Glutamatergic neuron (in vitro differentiated cells): Measurements from ENCODE around the gene RPTOR. TPM values are rescaled to one million over a fixed set of nuclear protein-coding genes. Genes with fewer than 3 reads are reported as not detected.
A peak's percentile ranks its signal among the peaks of the same experiment; 100 is the strongest.

Experiments
- DNase-seq: peaks from one replicate; pipeline ENCODE4 v3.0.0; 2022
- H3K27ac Mint-ChIP-seq: one replicate; pipeline ENCODE4 v1.8.0; 2020; ENCODE audit warnings: mild to moderate bottlenecking, mixed read lengths, inconsistent platforms; ENCODE audit not compliant: unreplicated experiment
- H3K27me3 Mint-ChIP-seq: one replicate; pipeline ENCODE4 v1.8.0; 2020; ENCODE audit warnings: mild to moderate bottlenecking, moderate library complexity, mixed read lengths, inconsistent platforms; ENCODE audit not compliant: unreplicated experiment
- H3K36me3 Mint-ChIP-seq: one replicate; pipeline ENCODE4 v1.8.0; 2020; ENCODE audit warnings: mild to moderate bottlenecking, mixed read lengths, inconsistent platforms; ENCODE audit not compliant: unreplicated experiment
- H3K4me1 Mint-ChIP-seq: one replicate; pipeline ENCODE4 v1.8.0; 2020; ENCODE audit warnings: mild to moderate bottlenecking, low read depth, mixed read lengths, inconsistent platforms; ENCODE audit not compliant: unreplicated experiment
- H3K4me3 Mint-ChIP-seq: one replicate; pipeline ENCODE4 v1.8.0; 2020; ENCODE audit warnings: mild to moderate bottlenecking, mixed read lengths, inconsistent platforms; ENCODE audit not compliant: unreplicated experiment
- H3K9me3 Mint-ChIP-seq: one replicate; pipeline ENCODE4 v1.8.0; 2020; ENCODE audit warnings: mild to moderate bottlenecking, moderate library complexity, mixed read lengths, inconsistent platforms; ENCODE audit not compliant: unreplicated experiment
- CTCF ChIP-seq: fragments of 200-600 bp; sonication (generic); IDR thresholded peaks from one replicate; pipeline ENCODE4 v1.5.0; 2021; ENCODE audit not compliant: partially characterized antibody, unreplicated experiment
- total RNA-seq: library from RNA; stranded (reverse); fragmentation: NEBNext Ultra II Directional; extraction: Animal tissue kit (Norgen Biotek cat#: 25700); gene quantifications from one replicate; pipeline ENCODE4 v1.2.1, GENCODE V29; 2021; ENCODE audit not compliant: unreplicated experiment

RPTOR gene
- total RNA-seq, 1 donor from 2014 or later: 39.8 TPM

DNA sequence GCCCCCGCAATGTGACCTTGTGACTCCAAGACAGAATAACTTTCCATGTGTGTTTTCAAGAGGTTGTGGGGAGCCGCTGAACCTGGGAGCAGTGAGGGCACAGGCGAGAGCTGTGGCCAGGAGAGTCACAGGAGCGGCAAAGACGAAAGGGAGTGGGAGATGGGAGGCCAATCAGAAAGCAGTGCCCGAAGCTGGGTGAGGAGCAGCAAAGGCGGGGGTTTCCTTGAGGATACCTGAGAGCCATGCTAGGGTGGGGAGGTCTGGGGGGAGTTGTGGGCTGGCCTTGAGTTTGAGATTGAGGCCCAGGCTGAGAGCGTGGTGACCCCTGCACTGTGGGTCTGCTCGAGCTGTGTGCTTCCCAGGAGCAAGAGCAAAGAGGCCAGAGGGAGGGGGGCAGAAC lies 45.1 kb upstream of the RPTOR start:
- peaks cover 16% of the 10 kb centered on the region for H3K4me1 Mint-ChIP-seq
- no peaks in the 10 kb centered on the region for H3K36me3 Mint-ChIP-seq
- TF ChIP-seq CTCF: no peak
- H3K27me3 Mint-ChIP-seq: peaks cover 6% of the 10 kb centered on the region
- peaks cover 6% of the 10 kb centered on the region for H3K9me3 Mint-ChIP-seq
- DNase-seq: no peak
- peak overlapping the region; percentile 69 for H3K4me3 Mint-ChIP-seq
- no peak overlapping the region for H3K27ac Mint-ChIP-seq

DNA sequence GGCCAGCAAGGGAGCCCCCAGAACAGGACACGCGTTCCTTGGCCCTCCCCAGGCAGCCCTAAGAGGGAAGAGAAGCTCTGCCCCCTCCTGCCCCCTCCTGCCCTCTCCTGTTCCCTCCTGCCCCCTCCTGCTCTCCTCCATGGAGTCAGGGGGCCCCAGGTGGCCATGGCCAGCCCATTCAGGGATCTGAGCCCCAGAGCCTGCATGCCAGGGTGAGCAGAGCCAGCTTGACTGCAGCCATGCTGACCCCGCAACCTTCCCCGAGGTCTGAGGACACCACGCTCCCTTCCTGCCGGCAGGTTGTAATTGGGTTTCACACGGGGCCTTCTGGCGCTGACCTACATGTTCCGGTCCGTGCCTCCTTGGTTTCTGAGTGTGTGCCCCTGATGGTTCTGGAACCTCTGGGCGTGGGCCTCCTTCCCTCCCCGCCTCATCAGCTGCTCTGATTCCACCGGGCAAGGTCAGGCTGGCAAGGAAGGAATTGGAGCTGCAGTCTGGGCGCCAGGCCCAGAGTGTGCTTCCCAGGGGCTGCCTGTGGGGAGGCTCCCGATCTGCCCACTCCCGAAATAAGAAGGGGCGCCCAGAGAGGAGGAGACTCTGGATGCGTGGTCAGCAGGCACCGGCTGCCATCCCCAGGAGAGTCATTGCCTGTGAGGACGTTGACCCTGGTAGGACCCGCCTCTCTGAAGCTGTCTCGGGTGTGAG lies 44.5 kb upstream of the RPTOR start:
- no peak for TF ChIP-seq CTCF
- H3K27ac Mint-ChIP-seq: no peak overlapping the region
- H3K4me3 Mint-ChIP-seq: peak overlapping the region; percentile 46
- H3K9me3 Mint-ChIP-seq: peaks cover 6% of the 10 kb centered on the region
- DNase-seq: peak; percentile 43
- H3K27me3 Mint-ChIP-seq: peaks cover 9% of the 10 kb centered on the region
- H3K4me1 Mint-ChIP-seq: peaks cover 20% of the 10 kb centered on the region
- no peaks in the 10 kb centered on the region for H3K36me3 Mint-ChIP-seq

DNA sequence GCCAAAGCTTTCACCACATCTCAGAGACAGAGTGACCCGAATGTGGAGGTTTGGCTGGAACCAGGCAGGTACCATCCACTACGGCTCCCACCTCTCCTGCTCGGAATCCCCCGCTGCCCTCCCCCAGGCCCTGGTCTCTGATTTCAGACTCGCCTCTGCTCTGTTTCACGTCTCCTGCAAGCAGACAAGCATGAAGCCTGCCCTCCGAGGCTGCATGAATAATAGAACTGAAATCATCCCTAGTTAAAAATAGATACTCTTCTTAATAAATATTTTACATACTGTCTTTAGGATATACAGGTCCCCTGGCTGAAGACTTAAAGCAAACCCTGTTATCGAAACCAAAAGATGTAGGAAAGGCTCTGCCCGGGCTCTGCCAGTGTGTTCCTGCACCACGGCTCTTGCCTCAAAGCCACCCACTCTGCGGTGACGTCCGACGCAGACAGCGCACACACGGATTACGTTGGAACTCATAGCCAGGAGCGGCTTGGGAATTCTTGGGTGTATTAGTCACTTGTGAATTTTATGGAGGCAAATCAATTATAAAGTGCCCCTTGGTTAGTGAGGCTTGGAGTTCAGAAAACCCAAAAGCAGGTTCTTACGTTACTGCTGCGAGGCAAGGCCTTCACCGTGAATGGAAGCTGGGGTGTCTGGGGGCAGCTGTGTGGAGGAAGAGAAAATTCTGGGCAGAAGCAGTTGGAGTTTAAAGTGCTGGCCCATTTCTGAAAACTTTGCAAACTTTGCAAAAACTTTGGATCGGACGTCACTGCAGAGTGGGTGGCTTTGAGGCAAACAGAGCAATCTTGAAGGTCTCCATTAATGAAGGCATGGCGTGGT lies 42.7 kb upstream of the RPTOR start:
- peaks cover 8% of the 10 kb centered on the region for H3K27me3 Mint-ChIP-seq
- no peak overlapping the region for H3K4me3 Mint-ChIP-seq
- H3K27ac Mint-ChIP-seq: no peak overlapping the region
- H3K4me1 Mint-ChIP-seq: peaks cover 21% of the 10 kb centered on the region
- no peak for DNase-seq
- peaks cover 4% of the 10 kb centered on the region for H3K9me3 Mint-ChIP-seq
- TF ChIP-seq CTCF: no peak
- no peaks in the 10 kb centered on the region for H3K36me3 Mint-ChIP-seq

DNA sequence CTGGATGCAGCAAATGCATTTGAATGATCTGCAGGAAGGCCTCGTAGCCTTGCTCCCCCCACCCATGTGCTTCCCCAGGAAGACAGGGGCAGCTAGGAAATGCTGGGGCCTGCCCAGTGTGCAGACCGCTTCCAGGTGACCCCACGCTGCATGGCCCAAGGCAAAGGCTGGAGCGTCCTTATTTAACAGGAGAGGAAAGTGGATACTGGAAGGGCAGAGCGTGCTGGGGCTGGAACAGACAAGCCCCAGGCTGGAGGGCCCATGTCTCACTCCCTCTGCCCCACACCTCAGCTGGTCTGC lies 42.1 kb upstream of the RPTOR start:
- peaks cover 4% of the 10 kb centered on the region for H3K9me3 Mint-ChIP-seq
- TF ChIP-seq CTCF: no peak
- H3K36me3 Mint-ChIP-seq: no peaks in the 10 kb centered on the region

DNA sequence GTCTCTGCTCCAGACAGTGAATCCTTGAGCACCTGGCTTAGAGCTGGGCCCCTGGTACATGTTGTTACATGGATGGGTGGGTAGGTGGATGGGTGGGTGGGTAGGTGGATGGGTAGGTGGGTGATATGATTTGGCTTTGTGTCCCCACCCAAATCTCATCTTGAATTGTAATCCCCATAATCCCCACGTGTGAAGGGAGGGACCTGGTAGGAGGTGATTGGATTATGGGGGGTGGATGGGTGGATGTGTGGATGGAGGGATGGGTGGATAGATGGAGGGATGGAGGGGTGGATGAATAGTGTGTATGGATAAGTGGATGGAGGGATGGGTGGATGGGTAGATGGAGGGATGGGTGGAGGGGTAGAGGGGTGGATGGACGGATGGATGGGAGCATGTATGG lies 41.6 kb upstream of the RPTOR start:
- no peak for TF ChIP-seq CTCF
- Mint-ChIP-seq H3K4me1 (peaks cover 18% of the 10 kb centered on the region), H3K27me3 (peaks cover 11% of the 10 kb centered on the region), H3K27ac (no peak overlapping the region), H3K36me3 (no peaks in the 10 kb centered on the region), H3K4me3 (no peak overlapping the region), H3K9me3 (peaks cover 4% of the 10 kb centered on the region)
- DNase-seq: no peak

More for the DNA sequence above, 42.1 kb upstream of the RPTOR start:
- peaks cover 21% of the 10 kb centered on the region for H3K4me1 Mint-ChIP-seq
- no peak overlapping the region for H3K27ac Mint-ChIP-seq
- H3K27me3 Mint-ChIP-seq: peaks cover 8% of the 10 kb centered on the region
- DNase-seq: no peak
- no peak overlapping the region for H3K4me3 Mint-ChIP-seq
